Left hindlimb (tissue), 1 donor: Measurements from ENCODE around the gene RTBDN.
"Not testable (repeated sequence)": the region's sequence is repeated elsewhere in the genome, so short reads cannot be mapped to it uniquely, and the experiment has no call there.

Source experiments
- DNase-seq: peaks from one replicate; pipeline ENCODE4 v3.0.0-alpha.2; 2018

The RTBDN gene

GRCh38 chr19:12817810-12818209, 16.6 kb downstream of the RTBDN start:
- not testable (repeated sequence) for DNase-seq

DNA sequence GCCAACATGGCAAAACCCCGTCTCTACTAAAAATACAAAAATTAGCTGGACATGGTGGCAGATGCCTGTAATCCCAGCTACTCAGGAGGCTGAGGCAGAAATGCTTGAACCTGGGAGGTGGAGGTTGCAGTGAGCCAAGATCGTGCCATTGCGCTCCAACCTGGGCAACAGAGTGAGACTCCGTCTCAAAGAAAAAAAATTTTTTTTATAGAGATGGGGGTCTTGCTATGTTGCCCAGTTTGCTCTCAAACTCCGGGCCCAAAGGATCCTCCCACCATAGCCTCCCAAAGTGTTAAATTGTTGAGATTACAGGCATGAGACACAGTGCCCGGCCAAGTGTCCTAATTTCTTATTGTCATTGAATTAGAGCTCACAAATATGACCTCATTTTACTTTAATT, 17.2 kb downstream of the RTBDN start:
- DNase-seq: not testable (repeated sequence)

GRCh38 chr19:12815088-12815487, 19.3 kb downstream of the RTBDN start:
- DNase-seq: no peak

GRCh38 chr19:12806242-12807081, 27.9 kb downstream of the RTBDN start, which contains the start of gene RNASEH2A:
TSS of gene RNASEH2A (plus strand) at chr19:12806584. CDS start at chr19:12806674, 90 bp downstream.
- DNase-seq: peak; percentile 89

- no peak for DNase-seq
Measured at GRCh38 chr19:12804051-12804450, 30.3 kb downstream of the RTBDN start.

DNA sequence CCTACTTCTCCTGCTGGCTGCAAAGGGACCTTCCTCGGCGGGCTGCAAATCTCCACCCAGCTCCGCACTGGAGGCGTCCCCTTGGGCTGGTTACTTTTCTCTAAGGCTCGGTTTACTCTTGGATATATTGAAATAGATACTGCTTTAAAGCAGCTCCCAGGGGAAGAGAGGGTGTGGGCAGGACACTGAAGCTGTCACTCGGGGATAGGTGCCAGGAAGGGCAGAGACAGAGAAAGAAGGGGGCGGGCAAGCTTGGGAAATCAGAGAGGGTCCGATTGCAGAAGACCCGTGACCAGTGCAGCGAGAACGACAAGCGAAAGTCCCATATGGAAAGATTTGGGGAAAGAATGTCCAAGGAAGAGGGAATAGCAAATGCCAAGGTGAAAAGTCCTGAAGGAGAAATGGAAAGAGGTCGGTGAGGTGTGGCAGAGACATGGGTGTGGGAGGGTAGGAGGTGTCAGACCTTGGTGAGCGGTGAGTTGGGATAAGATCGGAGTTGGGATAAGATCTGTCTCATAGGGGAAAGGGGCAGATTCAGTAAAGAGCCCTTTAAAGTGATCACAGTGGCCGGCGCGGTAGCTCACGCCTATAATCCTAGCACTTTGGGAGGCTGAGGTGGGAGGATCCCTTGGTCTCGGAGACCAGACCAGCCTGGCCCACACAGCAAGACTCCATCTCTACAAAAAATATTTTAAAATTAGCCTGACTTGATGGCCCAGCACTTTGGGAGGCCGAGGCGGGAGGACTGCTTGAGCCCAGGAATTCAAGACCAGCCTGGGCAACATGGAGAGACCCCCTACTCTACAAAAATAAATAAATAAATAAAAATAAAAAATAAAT, 31.9 kb downstream of the RTBDN start:
- no peak for DNase-seq

DNA sequence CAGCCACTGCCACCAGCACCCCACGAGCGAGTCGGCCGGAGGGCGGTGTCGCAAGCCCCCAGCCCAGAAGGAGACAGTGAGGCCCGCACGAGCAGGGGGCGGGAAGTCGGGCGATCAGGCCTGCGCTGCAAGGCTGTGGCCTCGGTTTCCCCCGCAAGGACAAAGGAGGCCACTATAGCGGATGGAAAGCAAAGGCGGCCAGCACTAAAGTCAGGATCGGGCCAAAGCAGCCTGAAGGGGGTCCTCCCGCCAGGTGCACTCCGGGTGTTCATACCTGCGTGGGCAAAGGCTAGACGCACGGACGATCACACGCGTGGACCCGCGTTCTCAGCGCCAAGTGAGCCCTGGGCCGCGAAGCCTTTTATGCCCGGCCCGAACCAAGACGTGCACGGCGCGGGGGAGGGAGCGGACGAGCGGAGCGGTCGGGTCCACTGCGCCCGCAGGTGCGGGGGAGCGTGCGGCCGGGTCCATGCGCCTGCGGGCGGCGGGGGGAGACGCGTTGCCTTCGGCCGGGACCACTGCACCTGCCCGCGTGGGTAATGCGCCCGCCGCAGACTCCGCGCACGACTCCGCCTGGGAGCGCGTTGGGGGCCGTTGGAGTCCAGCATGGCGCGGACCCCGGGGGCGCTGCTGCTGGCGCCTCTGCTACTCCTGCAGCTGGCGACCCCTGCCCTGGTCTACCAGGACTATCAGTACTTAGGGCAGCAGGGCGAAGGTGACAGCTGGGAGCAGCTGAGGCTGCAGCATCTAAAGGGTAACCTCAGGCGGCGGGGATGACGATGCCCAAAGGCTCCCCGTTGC, 32.7 kb downstream of the RTBDN start, which contains the start of the genes PRDX2 and THSD8:
Gene PRDX2 (minus strand): TSS at position 335 of the 801 bp plus-strand sequence. CDS start 539 bp downstream, outside the sequence.
Gene THSD8 (plus strand): TSS at position 604 of the 801 bp plus-strand sequence. CDS start 3 bp downstream, at position 607.
- DNase-seq: peak; percentile 81

DNA sequence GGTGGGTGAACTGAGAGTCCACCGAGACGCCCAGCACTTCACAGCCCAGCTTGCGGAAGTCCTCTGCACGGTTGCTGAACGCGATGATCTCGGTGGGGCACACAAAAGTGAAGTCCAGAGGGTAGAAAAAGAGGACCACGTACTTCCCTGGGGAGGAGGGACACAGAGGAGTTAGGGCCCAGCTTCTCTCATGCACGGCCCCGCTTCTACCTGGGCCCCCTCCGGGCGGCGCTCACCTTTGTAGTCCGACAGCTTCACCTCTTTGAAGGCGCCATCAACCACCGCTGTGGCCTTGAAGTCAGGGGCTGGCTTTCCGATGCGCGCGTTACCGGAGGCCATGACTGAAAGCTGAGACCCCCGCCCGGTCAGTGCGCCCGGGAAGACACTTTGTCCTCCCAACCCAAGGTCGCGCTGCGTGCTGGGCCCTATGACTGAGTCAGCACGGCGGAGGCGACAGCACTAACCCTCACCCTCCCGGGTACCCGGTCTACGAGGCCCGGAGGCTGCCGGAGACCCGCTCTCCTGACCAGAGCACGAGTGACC, 33.4 kb downstream of the RTBDN start:
- no peak for DNase-seq

DNA sequence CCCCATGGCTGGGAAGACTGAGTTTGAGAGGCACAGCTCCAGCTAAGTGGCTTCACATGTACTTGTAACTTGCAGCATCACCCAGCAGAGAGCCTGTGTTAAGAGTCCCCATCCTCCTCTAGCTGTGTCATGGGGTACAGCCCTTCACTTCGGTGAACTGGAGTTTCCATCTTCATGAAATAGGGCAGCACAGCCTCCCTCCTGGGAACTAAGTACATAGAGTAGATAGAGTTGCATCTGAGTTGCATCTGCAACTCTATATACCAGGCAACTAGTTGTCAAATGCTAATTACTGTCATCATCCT, 34.0 kb downstream of the RTBDN start:
- DNase-seq: no peak

DNA sequence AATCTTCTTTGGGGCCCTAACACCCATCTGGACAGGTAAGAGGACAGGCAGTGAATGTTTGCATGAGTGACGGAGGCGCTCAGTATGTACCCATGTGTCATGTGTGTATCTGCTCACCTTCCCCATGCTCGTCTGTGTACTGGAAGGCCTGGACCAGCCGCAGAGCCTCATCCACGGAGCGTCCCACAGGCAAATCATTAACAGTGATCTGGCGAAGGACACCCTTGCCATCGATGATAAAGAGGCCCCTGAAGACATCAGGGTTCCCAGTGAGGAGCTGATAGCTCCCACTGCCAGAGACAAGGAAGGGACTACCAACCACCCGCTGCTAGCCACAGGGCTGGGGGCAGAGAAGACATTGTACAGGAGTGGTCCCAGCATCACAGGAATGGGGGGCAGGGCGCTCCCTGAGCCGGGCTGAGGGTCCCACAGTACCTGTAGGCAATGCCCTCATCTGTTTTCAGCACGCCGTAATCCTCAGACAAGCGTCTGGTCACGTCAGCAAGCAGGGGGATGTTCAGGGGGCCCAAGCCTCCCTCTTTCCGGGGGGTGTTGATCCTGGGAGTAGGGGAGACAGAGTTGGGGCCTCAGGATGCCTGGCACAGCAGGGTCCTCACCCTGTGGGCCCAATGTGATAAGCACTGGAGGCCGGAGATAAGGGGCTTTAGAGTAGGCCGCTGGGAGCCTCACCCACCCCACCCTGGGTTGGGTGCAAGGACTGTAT, 34.5 kb downstream of the RTBDN start:
- DNase-seq: no peak

DNA sequence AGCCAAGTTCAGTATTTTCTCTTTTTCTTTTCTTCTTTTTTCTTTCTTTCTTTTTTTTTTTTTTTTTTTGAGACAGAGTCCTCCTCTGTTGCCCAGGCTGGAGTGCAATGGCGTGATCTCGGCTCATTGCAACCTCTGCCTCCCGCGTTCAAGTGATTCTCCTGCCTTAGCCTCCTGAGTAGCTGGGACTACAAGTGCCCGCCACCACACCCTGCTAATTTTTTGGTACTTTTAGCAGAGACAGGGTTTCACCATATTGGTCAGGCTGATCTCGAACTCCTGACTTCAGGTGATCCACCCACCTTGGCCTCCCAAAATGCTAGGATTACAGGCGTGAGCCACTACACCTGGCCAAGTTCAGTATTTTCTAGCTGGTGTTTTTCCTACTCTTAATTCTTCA, 36.8 kb downstream of the RTBDN start:
- DNase-seq: not testable (repeated sequence)

- no peak for DNase-seq
Measured at GRCh38 chr19:12797141-12797587, 37.2 kb downstream of the RTBDN start.

DNA sequence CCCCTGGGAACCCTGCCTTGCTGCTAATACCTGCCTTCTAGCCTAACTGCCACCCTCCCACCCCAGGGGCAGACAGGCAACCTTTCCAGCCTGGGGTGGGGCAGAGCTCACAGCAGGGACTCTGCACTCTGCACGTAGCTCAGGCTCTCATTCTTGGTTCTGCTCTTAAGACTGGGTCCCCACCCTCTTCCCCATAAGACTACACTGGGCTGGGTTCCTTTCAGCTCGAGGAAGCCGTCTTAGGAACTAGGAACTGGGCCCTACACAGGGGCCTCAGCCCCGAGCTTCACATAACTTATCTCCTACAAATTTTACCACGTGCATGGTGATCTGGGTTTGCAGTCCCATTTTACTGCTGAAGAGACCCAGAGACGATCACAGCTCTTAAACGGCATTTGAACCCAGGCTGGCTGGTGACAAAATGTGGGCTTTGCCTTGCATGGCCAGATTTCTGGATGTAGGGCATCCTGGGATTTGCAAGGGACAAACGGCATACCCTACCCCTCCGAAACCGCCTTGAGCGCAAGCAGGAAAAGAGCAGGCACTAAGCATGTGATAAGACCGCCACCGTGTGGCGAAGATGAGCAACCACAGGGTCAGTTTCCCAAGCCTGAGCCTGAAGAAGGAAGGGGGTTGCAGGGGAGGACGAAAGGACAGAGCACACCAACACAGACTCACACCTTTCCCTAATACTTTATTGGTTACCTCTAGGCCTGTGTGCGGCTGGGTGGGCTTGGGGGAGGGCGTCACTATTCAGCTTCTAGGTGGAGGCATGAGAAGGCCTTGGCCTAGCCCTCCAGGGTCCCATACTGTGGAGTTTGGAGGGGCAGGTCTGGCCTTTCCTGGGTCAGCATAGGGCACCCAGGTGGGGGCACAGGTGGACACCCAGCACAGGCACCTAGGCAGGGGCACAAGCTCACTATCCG, 38.0 kb downstream of the RTBDN start:
- peak; percentile 85 for DNase-seq

DNA sequence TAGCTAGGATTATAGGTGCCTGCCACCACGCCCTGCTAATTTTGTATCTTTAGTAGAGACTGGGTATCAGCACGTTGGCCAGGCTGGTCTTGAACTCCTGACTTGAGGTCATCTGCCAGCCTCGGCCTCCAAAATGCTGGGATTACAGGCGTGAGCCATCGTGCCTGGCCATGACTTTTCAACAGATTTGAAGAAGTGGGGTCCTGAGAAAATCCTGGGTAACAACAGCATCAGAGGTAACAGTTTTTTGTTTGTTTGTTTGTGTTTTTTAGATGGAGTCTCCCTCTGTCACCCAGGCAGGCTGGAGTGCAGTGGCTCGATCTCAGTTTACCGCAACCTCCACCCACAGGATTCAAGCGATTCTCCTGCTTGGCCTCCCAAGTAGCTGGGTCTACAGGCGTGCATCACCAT, 39.4 kb downstream of the RTBDN start:
- no peak for DNase-seq

DNA sequence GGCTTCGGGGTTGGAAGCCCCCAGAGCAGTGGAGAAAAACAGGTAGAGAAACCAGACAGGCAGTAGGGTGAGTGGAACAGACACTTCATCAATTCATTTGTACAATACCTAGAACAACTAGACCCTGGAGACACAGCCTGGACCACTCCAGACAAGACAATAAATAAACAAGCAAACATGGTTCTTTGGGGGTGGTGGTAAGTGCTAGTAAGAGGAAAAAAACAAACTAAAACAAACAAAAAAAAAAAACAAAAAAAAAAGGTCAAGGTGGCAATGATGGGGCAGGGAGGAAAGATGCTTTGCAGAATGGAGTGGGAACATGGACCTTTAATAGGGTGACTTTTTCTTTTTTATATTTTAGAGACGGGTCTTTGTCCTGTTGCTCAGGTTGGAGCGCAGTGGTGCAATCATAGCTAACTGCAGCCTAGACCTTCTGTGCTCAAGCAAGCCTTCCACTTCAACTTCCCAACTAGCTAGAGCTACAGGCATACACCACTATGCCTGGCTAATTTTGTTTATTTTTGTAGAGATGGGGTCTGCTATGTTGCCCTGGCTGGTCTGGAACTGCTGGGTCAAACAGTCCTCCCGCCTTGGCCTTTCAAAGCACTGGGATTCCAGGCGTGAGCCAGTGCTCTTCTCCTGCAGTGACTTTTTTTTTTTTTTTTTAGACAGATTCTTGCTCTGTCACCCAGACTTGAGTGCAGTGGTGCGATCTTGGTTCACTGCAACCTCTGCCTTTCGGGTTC, 40.0 kb downstream of the RTBDN start:
- DNase-seq: no peak

- peak; percentile 96 for DNase-seq
Measured at GRCh38 chr19:12793290-12794195, 40.8 kb downstream of the RTBDN start.

DNA sequence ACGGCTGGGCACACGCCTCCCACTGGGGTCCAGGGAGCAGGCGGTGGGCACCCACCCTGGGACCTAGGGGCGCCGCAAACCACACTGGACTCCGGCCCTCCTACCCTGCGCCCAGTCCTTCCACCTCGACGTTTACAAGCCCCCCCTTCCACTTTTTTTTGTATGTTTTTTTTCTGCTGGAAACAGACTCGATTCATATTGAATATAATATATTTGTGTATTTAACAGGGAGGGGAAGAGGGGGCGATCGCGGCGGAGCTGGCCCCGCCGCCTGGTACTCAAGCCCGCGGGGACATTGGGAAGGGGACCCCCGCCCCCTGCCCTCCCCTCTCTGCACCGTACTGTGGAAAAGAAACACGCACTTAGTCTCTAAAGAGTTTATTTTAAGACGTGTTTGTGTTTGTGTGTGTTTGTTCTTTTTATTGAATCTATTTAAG, 41.5 kb downstream of the RTBDN start:
- DNase-seq: no peak

GRCh38 chr19:12792051-12792852, 42.1 kb downstream of the RTBDN start:
- DNase-seq: peak; percentile 74
